KMS-11 (cell line): ENCODE data around the gene RHOD.

Experiments used
- H2AFZ ChIP-seq: fragments of 200-600 bp; sonication (generic); 2 replicates; pipeline ENCODE4 v1.6.1; 2016; ENCODE audit warnings: antibody characterized with exemption, mixed run types, low read depth
- H3K27ac ChIP-seq: fragments of 200-600 bp; sonication (generic); 2 replicates; pipeline ENCODE4 v1.6.1; 2016; ENCODE audit warnings: mild to moderate bottlenecking, mixed run types
- H3K27me3 ChIP-seq: fragments of 200-600 bp; sonication (generic); 2 replicates; pipeline ENCODE4 v1.6.1; 2017; ENCODE audit warnings: mild to moderate bottlenecking, low read depth, mixed run types, moderate library complexity; ENCODE audit not compliant: insufficient read depth
- H3K36me3 ChIP-seq: fragments of 200-600 bp; sonication (generic); 2 replicates; pipeline ENCODE4 v1.6.1; 2017; ENCODE audit warnings: mild to moderate bottlenecking, mixed run types; ENCODE audit not compliant: insufficient read depth
- H3K4me1 ChIP-seq: fragments of 200-600 bp; sonication (generic); 2 replicates; pipeline ENCODE4 v1.6.1; 2016; ENCODE audit warnings: mild to moderate bottlenecking, low read depth, mixed run types; ENCODE audit not compliant: poor library complexity, severe bottlenecking
- H3K4me2 ChIP-seq: fragments of 200-600 bp; sonication (generic); 2 replicates; pipeline ENCODE4 v1.7.0; 2016; ENCODE audit warnings: mild to moderate bottlenecking, mixed run types
- H3K4me3 ChIP-seq: fragments of 200-600 bp; sonication (generic); IDR thresholded peaks from 2 replicates; pipeline ENCODE4 v1.6.1; 2017; ENCODE audit warnings: low read depth, low read length, mixed read lengths; ENCODE audit not compliant: insufficient read depth
- H3K79me2 ChIP-seq: fragments of 200-600 bp; sonication (generic); 2 replicates; pipeline ENCODE4 v1.6.1; 2016; ENCODE audit warnings: low read depth, mixed run types; ENCODE audit not compliant: insufficient read depth
- H3K9ac ChIP-seq: fragments of 200-600 bp; sonication (generic); 2 replicates; pipeline ENCODE4 v1.6.1; 2016; ENCODE audit warnings: mild to moderate bottlenecking, mixed run types
- H4K20me1 ChIP-seq: fragments of 200-600 bp; sonication (generic); 2 replicates; pipeline ENCODE4 v1.6.1; 2016; ENCODE audit warnings: mild to moderate bottlenecking, mixed run types; ENCODE audit not compliant: insufficient read depth
- TF ChIP-seq, protein P1 (sequence below): fragments of 200-600 bp; sonication (generic); conservative IDR thresholded peaks from 2 replicates; pipeline ENCODE4 v1.6.1; 2017; ENCODE audit warnings: low read depth, mild to moderate bottlenecking, antibody characterized with exemption, low read length, moderate library complexity, mixed read lengths

RHOD gene

DNA sequence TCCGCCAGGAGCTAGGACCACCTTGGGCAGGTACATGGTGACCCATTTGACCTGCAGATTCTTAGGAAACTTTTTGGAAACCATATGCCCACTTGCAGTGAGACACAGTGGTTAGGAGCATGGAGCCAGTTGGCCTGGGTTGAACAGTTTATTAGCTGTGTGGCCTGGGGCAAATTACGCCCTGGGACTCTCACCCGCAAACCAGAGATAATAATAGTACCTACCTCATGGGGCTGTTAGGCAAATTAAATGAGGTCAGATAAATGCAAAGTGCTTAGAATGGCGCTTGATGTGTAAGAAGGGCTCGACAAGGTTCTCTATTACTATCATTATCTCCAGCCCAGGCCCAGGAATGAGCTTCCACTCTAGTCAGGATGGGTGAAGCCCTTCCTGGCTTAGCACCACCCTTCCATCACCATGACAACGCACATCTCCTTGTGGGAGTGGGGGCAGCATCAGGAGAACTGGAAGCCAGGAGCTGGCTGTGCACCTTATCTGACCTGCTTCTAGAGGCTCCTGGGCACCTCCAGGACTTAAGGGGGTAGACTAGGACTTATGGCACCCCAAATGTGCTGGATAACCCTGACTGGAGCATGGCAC is 28.6 kb upstream of the RHOD start:
- no peaks in the 10 kb centered on the region for H3K36me3 ChIP-seq
- H3K4me1 ChIP-seq = peaks cover 21% of the 10 kb centered on the region
- H3K27ac ChIP-seq = no peak overlapping the region
- no peak overlapping the region for H3K4me3 ChIP-seq
- H3K79me2 ChIP-seq = no peaks in the 10 kb centered on the region
- TF ChIP-seq, protein P1, sequence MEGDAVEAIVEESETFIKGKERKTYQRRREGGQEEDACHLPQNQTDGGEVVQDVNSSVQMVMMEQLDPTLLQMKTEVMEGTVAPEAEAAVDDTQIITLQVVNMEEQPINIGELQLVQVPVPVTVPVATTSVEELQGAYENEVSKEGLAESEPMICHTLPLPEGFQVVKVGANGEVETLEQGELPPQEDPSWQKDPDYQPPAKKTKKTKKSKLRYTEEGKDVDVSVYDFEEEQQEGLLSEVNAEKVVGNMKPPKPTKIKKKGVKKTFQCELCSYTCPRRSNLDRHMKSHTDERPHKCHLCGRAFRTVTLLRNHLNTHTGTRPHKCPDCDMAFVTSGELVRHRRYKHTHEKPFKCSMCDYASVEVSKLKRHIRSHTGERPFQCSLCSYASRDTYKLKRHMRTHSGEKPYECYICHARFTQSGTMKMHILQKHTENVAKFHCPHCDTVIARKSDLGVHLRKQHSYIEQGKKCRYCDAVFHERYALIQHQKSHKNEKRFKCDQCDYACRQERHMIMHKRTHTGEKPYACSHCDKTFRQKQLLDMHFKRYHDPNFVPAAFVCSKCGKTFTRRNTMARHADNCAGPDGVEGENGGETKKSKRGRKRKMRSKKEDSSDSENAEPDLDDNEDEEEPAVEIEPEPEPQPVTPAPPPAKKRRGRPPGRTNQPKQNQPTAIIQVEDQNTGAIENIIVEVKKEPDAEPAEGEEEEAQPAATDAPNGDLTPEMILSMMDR = no peak
- no peak overlapping the region for H3K9ac ChIP-seq
- no peaks in the 10 kb centered on the region for H4K20me1 ChIP-seq
- peaks cover 14% of the 10 kb centered on the region; the same call in 1 of the 2 replicates for H3K27me3 ChIP-seq
- H3K4me2 ChIP-seq = no peak overlapping the region
- H2AFZ ChIP-seq = no peak overlapping the region

DNA sequence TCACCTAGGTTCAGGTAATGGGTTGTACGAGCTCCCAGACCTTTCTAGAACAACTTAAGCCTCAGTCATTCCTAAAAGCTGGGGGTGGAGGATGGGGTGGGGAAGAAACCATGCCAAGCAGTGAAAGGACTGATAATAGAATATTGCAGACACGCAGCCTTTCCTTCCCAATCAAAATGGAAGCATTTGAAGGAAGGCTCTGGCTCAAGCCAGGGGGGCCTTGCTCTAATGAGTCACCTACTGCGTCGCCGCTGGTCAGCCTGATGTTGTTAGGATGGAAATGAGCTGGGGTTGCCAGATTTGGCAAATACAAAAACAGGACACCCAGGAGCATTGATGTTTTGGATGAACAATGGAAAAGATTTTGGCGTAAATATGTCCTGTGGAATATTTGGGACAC is 27.5 kb upstream of the RHOD start:
- H3K4me1 ChIP-seq = peaks cover 24% of the 10 kb centered on the region
- H3K4me3 ChIP-seq = no peak overlapping the region
- no peak overlapping the region for H3K27ac ChIP-seq
- no peaks in the 10 kb centered on the region for H3K79me2 ChIP-seq
- TF ChIP-seq, protein P1 = no peak
- no peak overlapping the region for H3K9ac ChIP-seq
- no peaks in the 10 kb centered on the region for H3K36me3 ChIP-seq
- no peak overlapping the region for H2AFZ ChIP-seq
- no peaks in the 10 kb centered on the region for H4K20me1 ChIP-seq
- H3K27me3 ChIP-seq = peaks cover 6% of the 10 kb centered on the region; the same call in 1 of the 2 replicates
- H3K4me2 ChIP-seq = no peak overlapping the region

GRCh38 chr11:67030976-67031375 is 25.7 kb upstream of the RHOD start:
- TF ChIP-seq, protein P1 = no peak
- H3K9ac ChIP-seq = no peak overlapping the region
- H3K27me3 ChIP-seq = peaks cover 2% of the 10 kb centered on the region; the same call in 1 of the 2 replicates
- H3K4me2 ChIP-seq = no peak overlapping the region
- H3K36me3 ChIP-seq = no peaks in the 10 kb centered on the region
- no peak overlapping the region for H3K4me3 ChIP-seq
- peaks cover 14% of the 10 kb centered on the region for H3K4me1 ChIP-seq
- no peaks in the 10 kb centered on the region for H3K79me2 ChIP-seq
- H4K20me1 ChIP-seq = no peaks in the 10 kb centered on the region
- no peak overlapping the region for H2AFZ ChIP-seq
- no peak overlapping the region for H3K27ac ChIP-seq

DNA sequence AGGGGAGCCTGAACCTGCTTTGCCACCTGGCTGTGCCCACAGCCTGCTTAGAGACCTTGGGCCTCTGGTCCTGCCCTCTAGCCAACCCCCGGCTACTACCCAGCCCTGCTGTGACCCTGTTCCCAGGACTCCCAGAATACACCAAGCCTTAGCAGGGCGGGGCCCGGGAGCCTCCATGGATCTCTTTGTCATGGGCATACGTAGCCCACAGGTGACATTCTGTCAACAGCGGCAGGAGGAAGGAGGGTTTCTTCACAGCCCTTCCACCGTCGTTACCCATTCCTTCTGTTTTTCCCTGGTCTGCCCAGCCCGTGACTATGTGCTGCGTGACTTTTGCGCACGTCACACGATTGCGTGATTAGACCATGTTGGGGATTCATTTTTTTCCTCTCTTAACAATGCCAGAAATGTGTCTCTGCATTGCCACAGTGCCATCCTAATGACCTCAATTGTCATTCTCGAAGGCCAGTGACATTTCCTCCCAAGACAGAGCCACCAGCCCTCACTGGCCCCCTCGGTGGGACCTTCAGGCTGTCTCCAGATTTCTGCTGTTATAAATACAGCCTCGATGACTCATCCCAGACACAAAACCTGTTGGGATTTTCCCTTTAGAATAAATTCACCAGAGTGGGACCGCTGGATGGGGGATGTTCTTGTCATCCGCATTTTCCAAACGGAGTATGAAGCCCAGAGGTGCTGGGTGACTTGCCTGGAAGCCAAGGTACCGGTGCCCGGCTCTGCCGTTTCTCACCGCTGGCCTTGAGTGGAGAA is 24.7 kb upstream of the RHOD start:
- TF ChIP-seq, protein P1 = no peak
- H3K27ac ChIP-seq = no peak overlapping the region
- H3K9ac ChIP-seq = no peak overlapping the region
- H2AFZ ChIP-seq = no peak overlapping the region
- peaks cover 14% of the 10 kb centered on the region for H3K4me1 ChIP-seq
- no peaks in the 10 kb centered on the region for H4K20me1 ChIP-seq
- H3K79me2 ChIP-seq = no peaks in the 10 kb centered on the region
- no peaks in the 10 kb centered on the region for H3K36me3 ChIP-seq
- H3K4me2 ChIP-seq = no peak overlapping the region
- H3K4me3 ChIP-seq = no peak overlapping the region
- H3K27me3 ChIP-seq = no peaks in the 10 kb centered on the region; the same call in 1 of the 2 replicates
